Measurements from ENCODE around the gene THUMPD1.
"Not testable (repeated sequence)": the region's sequence is repeated elsewhere in the genome, so short reads cannot be mapped to it uniquely, and the experiment has no call there.

The THUMPD1 gene, protein sequence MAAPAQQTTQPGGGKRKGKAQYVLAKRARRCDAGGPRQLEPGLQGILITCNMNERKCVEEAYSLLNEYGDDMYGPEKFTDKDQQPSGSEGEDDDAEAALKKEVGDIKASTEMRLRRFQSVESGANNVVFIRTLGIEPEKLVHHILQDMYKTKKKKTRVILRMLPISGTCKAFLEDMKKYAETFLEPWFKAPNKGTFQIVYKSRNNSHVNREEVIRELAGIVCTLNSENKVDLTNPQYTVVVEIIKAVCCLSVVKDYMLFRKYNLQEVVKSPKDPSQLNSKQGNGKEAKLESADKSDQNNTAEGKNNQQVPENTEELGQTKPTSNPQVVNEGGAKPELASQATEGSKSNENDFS

DNA sequence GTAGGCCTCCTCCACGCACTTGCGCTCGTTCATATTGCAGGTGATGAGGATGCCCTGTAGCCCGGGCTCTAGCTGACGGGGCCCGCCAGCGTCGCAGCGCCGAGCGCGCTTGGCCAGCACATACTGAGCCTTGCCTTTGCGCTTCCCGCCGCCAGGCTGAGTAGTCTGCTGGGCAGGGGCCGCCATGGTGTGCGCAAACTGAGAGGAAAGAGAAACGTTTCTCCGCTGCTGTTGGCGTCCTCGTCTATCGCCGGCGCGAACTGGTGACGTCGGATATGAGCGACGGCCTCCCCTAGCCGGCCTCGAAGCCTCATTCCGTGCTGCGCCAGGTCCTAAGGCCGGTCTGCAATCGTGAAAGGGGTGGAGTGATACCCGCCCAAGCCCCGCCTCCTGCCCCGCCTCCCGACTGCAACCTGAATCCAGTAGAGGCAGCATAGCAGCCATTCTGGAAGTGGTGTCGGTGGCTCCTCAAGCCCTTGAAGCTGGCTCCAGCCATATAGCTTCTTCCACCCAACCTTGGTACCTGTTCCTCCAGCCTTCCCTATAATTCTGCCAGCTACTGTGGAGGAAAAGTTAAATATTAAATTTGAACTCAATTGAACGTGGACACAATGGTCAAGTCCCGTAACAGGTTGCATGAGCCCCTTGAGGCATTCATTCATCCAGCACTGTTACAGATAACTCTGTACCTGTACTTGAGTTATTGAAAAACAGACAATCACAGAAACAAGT is at the start of gene THUMPD1:
Gene THUMPD1, minus strand, starts transcription at position 265 of the 732 bp plus-strand sequence. Its CDS starts 79 bp downstream, at position 186.
- peak; percentile 99 for DNase-seq

DNA sequence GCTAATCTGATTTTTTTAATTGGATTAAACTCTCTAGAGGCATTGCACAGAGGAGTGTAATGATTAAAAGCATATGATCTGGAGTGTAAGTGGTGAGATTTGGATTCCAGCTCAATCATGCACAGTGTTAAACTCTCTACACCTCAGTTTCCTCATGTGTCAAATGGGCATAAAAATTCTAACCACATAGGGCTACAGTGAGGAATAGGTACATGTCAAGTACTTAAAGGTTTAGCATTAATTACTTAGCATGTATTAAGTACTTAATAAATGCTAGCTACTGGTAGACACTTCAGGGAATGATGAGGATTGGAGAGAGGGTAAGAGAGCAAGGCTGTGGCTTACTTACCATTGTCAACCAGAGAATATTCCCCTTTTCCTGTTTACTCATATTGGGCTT is 47.5 kb upstream of the THUMPD1 start:
- no peak for DNase-seq

DNA sequence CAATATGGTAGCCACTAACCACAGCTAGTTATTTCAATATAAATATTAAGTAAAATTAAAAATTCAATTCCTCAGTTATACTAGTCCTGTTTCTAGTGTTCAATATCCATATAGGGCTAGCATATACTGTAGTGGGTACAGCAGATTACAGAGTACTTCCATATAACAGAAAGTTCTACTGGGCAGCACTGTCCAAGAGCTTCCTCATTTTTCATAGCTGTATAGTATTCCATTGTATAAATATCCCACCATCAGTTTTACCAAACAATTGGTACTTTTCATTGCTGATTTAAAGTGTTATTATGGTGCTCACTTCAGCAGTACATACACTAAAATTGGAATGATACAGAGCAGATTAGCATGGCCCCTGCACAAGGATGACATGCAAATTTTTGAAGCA is 42.6 kb upstream of the THUMPD1 start:
- DNase-seq, result no peak

DNA sequence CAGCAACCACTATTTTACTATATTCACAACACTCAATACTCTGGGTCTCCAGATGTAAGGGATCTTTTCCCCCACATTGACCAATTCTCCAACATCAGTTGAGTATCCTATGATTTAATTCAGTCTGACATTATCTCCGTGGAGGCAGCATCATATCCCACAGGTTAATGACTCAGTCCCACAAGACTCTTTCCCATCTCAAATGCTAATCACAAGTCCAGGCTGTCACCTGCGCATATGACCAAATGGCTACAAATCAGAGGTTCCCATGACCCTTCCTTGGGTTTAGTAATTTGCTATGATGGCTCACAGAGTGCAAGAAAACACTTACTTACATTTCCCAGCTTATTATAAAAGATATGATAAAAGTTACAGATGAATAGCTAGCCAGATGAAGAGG is 40.9 kb upstream of the THUMPD1 start:
- DNase-seq, result no peak

DNA sequence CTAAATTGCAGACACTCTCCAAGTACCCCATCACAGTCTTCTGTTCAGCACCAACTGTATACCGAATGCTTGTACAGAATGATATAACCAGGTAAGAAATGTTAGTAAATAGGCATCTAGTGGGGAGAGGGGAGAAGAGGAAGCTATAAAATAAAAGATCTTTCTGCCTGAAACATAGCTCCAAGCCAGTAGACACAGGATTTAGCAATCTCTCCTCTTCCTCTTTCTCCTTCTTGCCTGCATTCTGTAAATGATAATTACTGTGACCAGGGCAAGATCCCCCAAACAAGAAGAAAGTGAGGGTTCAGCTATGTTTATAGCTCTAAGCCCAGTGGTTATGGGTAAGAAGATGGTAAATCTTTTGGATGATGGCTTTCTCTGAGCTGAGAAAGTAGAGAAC is 40.1 kb upstream of the THUMPD1 start:
- no peak for DNase-seq

DNA sequence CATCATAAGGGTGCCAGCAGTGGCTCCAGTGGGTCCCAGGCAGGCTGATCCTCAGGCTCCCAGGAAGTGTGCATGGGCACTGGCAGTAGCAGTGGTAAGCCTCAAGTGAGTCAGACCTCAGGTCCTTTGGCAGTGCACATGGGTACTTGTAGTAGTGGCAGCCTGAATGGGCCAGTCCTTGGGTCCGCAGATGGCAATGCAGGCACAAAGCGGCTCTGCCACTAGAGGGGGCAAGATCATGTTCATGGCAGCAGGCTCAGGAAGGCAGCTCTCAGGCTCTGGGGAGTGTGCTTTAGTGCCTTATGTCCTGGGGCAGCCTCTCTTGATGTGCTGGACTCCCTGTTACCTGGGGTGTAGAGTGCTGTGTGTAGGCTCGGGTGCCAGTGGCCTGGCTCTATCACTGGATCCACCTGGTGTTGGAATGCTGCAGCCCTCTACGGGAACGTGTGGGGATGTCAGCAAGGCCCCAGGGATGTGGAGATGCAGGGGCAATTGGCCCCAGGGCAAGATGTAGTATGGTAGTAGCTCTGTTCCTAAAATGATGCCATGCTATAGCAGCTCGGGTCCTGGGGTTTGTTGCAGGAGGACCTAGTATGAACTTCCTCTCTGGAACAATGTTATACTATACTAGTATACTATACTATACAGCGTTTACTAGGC is 33.2 kb upstream of the THUMPD1 start:
- peak; percentile 83 for DNase-seq

DNA sequence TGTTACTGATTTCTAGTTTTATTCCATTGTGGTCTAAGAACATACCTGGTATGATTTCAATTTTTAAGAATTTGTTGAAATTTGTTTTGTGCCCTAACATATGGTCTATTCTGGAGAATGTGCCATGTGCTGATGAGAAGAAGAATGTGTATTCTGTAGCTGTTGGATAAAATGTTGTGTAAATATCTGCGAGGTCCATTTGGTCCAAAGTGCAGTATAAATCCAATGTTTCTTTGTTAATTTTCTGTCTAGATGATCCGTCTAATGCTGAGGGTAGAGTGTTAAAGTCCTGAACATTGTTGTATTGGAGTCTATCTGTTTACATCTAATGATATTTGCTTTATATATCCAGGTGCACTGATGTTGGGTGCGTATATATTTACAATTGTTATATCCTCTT is 32.1 kb upstream of the THUMPD1 start:
- no peak for DNase-seq

DNA sequence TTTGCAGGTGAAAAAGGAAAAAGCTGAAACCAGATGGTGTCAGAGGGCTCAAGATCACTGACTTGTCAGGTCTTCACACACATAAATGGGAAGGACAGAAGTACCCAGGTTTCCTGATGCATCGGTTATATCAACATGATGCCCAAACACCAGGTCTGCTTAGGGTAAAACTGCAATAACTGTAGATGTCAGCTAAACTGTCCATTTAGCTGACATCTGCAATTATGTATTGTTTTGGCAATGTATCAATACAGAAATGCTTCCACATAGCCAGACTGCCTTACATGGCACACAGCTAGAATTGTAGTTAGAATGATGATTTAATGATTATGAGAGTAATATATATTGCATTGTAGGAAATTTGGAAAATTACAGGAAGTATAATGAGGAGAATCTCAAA is 27.2 kb upstream of the THUMPD1 start:
- DNase-seq, result no peak

DNA sequence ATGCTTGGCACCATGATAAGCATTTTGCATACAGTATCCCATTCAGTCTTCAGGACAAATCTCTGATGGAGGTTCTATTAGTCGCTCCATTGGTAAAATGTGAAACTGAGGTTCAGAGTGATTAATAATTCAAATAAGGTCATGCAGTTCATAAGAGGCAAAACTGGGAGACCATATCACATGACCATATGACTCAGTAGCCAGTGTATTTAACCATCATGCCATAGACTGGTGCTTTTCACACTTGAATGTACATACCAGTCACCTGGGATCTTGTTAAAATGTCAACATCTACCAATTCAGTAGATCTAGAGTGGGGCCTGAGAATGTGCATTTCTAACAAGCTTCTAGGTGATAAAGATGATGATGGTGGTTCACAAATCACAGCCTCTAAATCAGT is 26.5 kb upstream of the THUMPD1 start:
- DNase-seq, result no peak

DNA sequence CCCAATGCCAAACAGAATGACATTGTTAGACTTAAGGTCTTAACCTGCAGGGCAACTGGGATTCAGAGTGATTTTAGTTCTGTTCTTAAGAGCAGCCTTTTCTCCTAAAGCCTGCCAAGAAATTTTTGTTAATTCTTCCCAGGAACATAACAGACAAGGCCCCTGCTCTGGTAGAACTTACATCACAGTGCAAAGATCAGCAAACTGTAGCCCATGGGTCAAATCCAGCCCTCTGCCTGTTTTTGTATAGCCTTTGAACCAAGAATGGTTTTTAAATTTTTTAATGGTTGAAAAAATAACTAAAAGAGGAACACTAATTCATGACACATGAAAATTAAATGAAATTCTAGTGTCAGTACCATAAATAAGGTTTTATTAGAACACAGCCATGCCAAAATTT is 26.0 kb upstream of the THUMPD1 start:
- no peak for DNase-seq

DNA sequence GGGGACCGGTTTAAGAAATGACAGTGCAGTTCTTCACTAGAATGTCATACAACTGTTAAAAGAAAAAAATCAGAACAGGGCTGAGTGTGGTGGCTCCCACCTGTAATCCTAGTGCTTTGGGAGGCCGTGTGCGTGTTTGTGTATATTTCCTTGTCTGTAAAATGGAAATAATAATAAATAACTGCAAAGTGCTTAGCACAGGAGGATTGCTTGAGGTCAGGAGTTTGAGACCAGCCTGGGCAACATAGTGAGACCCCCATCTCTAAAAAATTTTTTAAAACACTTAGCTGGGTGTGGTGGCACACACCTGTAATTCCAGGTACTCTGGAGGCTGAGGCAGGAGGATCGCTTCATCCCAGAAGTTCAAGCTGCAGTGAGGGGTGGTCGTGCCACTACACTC is 24.7 kb upstream of the THUMPD1 start:
- no peak for DNase-seq

DNA sequence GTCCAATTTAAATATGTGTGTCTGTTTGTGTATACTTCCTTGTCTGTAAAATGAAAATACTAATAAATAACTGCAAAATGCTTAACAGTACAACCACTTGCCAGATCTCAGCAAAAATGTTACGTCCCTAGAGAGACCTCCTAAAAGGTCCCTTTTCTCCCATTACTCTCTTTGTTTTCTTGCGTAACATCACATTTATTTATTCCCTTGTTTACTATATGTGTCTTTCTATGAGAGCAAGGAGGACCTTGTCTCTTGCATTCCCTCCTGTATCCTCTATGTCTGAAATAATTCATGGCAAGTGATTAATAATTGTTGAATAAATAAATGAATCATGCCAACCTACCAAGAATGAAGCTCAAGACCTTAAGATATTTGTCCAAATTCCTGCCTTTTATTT is 24.1 kb upstream of the THUMPD1 start:
- DNase-seq, result no peak

DNA sequence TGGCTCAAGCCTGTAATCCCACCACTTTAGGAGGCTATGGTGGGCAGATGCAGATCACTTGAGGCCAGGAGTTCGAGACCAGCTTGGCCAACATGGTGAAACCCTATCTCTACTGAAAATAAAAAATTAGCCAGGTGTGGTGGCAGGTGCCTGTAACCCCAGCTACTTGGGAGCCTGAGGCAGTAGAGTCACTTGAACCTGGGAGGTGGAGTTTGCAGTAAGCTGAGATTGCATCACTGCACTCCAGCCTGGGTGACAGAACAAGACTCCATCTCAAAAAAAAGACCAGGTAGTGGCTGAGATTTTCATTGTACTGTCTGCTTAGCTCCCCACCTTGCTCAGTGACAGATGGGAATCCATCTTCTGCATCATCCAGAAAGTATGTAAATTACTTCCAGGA is 22.8 kb upstream of the THUMPD1 start:
- DNase-seq, result not testable (repeated sequence)

DNA sequence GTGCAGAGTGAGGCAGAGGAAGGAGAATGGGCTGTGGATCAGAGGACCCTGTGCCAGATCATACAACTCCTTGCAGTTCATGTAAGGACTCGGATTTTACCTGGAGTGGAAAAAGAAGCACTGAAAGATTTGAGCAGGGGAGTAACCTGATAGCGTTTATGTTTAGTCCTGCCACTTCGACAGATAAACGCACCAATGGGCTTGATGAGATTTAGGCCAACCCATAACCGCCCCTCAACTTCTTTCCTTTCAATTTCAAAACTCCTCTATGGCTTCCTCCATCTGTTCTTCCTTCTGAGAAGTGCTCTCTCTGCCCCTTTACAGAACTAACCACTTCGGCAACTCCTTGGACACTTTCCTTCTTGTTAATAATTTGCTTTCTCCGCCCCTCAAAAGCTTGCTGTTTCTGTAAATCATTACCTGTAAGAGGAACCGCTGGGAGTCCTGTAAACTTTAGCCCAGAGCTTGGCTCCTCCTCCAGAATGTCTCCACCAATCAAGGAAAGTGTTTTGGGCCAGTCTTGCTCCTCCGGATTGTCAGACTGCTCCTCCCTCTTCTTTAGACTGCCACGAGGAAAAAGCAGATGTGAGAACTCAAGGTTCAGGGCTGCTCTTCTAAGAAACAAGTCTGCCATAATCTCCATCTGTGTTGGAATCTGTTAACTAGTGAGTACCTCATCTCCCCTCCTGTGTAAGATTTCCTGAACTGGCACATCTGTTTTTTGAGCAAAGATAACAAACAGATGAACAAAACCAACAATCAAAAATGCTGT is 22.0 kb upstream of the THUMPD1 start, which contains the start of gene ACSM3:
Gene ACSM3, plus strand, starts transcription at position 554 of the 772 bp plus-strand sequence. CDS start 6,021 bp downstream, outside the sequence.
- peak; percentile 84 for DNase-seq

DNA sequence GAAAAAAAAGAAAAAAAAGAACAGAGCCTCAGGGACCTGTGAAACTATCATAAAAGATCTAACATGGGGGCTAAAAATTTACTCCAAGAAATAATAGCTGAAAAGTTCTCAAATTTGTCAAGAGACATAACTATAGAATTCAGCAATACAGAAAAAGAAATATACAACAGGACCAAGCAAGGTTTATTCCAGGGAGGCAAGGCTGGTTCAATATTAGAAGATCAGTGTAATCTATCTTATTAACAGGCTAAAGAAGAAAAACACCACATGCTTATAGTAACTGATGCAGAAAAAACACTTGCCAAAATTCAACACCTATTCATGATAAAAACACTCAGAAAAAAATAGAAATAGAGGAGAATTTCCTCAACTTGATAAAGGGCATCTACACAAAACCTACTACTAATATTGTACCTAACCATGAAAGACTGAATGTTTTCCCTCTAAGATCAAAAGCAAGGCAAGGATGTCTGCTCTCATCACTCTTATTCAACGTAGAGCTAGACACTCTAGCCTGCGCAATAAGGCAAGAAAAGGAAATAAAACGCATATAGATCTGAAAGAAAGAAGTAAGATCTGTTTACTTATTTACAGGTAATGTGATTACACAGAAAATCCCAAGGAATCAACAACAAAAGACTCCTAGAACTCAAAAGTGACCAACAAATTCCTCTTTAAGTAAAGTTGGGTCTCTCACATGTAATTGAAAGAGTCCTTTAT is 20.9 kb upstream of the THUMPD1 start:
- no peak for DNase-seq

DNA sequence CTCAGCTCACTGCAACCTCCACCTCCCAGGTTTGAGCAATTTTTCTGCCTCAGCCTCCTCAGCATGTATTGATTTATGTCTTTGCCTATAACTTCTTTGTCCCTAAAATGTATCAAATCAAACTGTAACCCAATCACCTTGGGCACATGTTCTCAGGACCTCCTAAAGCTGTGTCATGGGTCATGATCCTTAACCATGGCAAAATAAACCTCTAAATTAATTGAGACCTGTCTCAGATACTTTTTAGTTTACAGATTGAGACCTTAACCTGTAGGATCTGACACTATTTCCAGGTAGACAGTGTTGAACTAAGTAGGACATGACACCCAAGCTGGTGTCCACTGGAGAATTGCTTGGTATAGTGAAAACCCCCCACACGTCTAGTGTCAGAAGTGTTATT is 19.6 kb upstream of the THUMPD1 start:
- DNase-seq, result no peak

DNA sequence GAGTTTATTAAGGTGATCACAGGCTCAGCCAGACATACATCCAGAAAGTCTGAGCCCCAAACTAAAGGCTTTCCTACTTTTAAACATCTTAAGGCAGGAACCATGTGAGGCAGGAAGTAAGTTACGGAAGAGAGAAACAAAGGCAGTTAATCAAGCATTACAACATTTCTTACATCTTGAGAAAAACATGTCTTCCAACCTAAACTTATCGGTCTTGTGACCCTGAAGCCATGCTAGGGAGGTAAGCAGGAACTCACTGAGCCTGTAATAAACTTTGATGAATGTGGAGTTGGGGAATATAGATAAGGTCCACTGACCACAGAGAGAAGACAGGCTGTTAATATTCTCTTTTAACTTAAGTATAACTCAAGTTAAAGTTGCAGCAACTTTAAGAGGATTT is 18.7 kb upstream of the THUMPD1 start:
- no peak for DNase-seq

DNA sequence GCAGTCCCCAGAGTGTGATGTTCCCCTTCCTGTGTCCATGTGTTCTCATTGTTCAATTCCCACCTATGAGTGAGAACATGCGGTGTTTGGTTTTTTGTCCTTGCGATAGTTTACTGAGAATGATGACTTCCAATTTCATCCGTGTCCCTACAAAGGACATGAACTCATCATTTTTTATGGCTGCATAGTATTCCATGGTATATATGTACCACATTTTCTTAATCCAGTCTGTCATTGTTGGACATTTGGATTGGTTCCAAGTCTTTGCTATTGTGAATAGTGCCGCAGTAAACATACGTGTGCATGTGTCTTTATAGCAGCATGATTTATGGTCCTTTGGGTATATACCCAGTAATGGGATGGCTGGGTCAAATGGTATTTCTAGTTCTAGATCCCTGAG is 14.2 kb upstream of the THUMPD1 start:
- DNase-seq, result not testable (repeated sequence)

DNA sequence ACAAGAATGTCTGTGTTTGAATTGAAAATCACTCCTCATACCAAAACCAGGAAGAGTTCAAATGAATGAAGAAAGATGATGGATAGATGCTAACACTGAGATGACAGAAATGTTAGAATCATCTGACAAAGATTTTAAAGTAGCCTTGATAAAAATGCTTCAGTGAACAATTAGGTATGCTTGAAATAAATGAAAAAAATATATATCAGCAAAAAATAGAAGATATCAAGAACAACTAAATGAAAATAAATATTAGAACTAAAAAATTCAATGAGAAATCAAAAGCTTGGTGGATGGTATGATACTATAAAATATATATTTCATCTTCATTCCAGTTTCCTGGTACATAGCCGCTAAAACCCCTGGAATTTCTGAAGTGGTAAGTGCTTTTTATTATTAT is 13.6 kb upstream of the THUMPD1 start:
- DNase-seq, result no peak

DNA sequence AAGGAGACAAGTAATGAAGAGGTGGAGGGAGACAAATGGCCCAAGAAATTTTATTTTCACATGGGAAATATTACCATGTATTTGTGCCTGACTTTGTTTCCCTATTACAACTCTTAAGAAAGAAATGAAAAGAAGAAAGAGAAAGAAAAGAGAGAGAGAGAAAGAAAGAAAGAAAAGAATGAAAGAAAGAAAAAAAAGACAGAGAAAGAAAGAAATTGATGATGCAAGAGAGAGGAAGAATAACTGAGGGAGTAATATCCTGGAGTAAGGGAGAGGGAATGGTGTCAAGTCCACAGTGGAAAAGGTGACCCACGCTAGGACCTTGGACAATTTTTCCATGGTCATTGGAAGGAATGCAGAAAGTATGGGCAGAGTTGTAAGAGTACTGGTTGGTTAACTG is 12.1 kb upstream of the THUMPD1 start:
- no peak for DNase-seq

DNA sequence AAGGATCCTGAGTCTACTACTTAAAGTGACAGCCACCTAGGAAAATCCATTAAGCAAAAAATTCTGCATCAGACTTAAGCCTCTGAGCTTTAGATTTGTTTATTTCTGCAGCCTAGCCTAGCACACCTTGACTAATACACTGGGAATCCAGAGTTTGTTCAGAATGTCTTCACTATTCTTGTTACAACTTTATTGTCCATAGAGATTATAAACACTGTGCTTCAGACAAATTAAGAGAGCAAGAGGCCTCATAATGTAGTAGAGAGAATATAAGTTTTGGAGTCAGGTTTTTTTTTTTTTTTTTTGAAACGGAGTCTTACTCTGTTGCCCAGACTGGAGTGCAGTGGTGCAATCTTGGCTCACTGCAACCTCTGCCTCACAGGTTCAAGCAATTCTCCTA is 8.9 kb upstream of the THUMPD1 start:
- no peak for DNase-seq

DNA sequence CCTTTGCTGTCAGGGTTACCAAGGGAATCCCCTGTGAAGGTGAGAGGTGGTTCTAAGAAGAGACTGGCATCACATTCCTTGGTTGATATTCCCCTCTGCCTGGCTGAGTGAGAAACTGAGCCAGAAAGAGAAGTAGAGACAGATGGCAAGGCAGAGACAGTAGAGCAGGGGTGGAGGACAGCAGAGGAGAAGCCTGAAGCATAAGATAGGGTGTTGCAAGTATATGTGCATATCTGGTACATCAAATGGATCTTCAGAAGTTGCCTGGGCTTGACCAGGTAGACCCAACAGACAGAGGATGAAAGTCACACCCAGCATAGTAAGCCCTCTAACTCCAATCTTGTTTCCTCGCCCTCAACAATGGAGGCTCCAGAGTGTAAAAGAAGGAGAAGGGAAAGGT is 7.9 kb upstream of the THUMPD1 start:
- no peak for DNase-seq
